GM21367 (cell line): ENCODE results near the gene SDHD.
"Not testable (repeated sequence)": the region's sequence is repeated elsewhere in the genome, so short reads cannot be mapped to it uniquely, and the experiment has no call there.

Experiments
- ATAC-seq: cut with Tn5 transposase; IDR thresholded peaks from one replicate; pipeline ENCODE4 v1.9.1; 2021; ENCODE audit not compliant: unreplicated experiment

The SDHD gene

GRCh38 chr11:112086422-112087191 is at the start of gene SDHD, which contains the start of gene TIMM8B:
TSS of gene SDHD (plus strand) at chr11:112086873. CDS start at chr11:112086908, 35 bp downstream.
TSS of gene TIMM8B (minus strand) at chr11:112086756. CDS start at chr11:112086723, 33 bp downstream.
- peak; percentile 81 for ATAC-seq

- no peak for ATAC-seq
Observed at GRCh38 chr11:112037527-112037926, 49.1 kb upstream of the SDHD start.

- ATAC-seq, result no peak
Observed at GRCh38 chr11:112042161-112042960, 44.3 kb upstream of the SDHD start.

- ATAC-seq, result no peak
Observed at GRCh38 chr11:112042961-112043304, 43.7 kb upstream of the SDHD start.

GRCh38 chr11:112044961-112045360 is 41.7 kb upstream of the SDHD start:
- ATAC-seq, result no peak

GRCh38 chr11:112046647-112047046 is 40.0 kb upstream of the SDHD start:
- ATAC-seq, result not testable (repeated sequence)

- not testable (repeated sequence) for ATAC-seq
Observed at GRCh38 chr11:112048256-112048655, 38.4 kb upstream of the SDHD start.

GRCh38 chr11:112049777-112050176 is 36.9 kb upstream of the SDHD start:
- ATAC-seq, result no peak

- peak; percentile 88 for ATAC-seq
Observed at GRCh38 chr11:112050721-112051120, 36.0 kb upstream of the SDHD start.

- ATAC-seq, result no peak
Observed at GRCh38 chr11:112051768-112052167, 34.9 kb upstream of the SDHD start.

GRCh38 chr11:112057170-112057569 is 29.5 kb upstream of the SDHD start:
- ATAC-seq, result no peak

- ATAC-seq, result no peak
Observed at GRCh38 chr11:112058103-112058502, 28.6 kb upstream of the SDHD start.

GRCh38 chr11:112062923-112063322 is 23.8 kb upstream of the SDHD start:
- ATAC-seq, result no peak

- ATAC-seq, result peak; percentile 78
Observed at GRCh38 chr11:112073941-112074811, 12.5 kb upstream of the SDHD start, which contains the start of the genes NKAPD1 and PIH1D2. TSS of gene NKAPD1 (plus strand) at chr11:112074299. CDS start at chr11:112075575, 1,276 bp downstream. TSS of gene PIH1D2 (minus strand) at chr11:112074017. CDS start at chr11:112073174, 843 bp downstream.

GRCh38 chr11:112082729-112083128 is 3.9 kb upstream of the SDHD start:
- no peak for ATAC-seq

GRCh38 chr11:112085822-112086421 is 751 bp upstream of the SDHD start:
- ATAC-seq, result peak; percentile 20

- no peak for ATAC-seq
Observed at GRCh38 chr11:112087212-112087611, 539 bp downstream of the SDHD start.

GRCh38 chr11:112095302-112095701 is 8.6 kb downstream of the SDHD start:
- ATAC-seq, result not testable (repeated sequence)

- no peak for ATAC-seq
Observed at GRCh38 chr11:112096194-112096593, 9.5 kb downstream of the SDHD start.

GRCh38 chr11:112097734-112098528 is 11.3 kb downstream of the SDHD start:
- no peak for ATAC-seq
